ENCODE data around the gene ARF4. TPM values are rescaled to one million over a fixed set of nuclear protein-coding genes. Genes with fewer than 3 reads are reported as not detected.

Gene ARF4
- total RNA-seq, 4 donors from 2014 or later, result 83.4 to 111 (median 99.6) TPM

DNA sequence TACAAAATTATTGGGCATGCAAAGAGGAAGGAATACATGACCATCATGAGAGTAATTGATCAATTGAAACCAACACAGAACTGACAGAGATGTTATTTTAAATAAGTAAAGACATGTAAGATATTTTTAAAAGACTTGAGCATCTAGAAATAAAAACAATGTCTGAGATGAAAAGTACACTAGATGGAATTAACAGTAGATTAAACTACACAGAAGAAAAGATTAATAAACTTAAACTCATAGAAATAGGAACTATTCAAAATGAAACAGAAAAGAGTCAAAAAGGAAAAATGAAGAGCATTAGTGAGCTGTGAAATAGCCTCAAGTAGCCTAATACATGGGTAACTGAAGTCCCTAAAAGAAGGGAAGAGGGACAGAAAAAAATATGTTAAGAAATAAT lies 8.5 kb upstream of the ARF4 start:
- no peak overlapping the region for H3K4me3 ChIP-seq
- ATAC-seq, result no peak
- no peaks in the 10 kb centered on the region for H3K4me1 ChIP-seq
- no peak for TF ChIP-seq EP300 (IDR thresholded peaks at IDR 0.05)
- TF ChIP-seq, protein P1, sequence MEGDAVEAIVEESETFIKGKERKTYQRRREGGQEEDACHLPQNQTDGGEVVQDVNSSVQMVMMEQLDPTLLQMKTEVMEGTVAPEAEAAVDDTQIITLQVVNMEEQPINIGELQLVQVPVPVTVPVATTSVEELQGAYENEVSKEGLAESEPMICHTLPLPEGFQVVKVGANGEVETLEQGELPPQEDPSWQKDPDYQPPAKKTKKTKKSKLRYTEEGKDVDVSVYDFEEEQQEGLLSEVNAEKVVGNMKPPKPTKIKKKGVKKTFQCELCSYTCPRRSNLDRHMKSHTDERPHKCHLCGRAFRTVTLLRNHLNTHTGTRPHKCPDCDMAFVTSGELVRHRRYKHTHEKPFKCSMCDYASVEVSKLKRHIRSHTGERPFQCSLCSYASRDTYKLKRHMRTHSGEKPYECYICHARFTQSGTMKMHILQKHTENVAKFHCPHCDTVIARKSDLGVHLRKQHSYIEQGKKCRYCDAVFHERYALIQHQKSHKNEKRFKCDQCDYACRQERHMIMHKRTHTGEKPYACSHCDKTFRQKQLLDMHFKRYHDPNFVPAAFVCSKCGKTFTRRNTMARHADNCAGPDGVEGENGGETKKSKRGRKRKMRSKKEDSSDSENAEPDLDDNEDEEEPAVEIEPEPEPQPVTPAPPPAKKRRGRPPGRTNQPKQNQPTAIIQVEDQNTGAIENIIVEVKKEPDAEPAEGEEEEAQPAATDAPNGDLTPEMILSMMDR (IDR thresholded peaks at IDR 0.05), result no peak
- TF ChIP-seq POLR2A (IDR thresholded peaks at IDR 0.05), result no peak
- TF ChIP-seq POLR2AphosphoS5 (IDR thresholded peaks at IDR 0.05), result no peak
- no peak overlapping the region for H3K27ac ChIP-seq
- no peaks in the 10 kb centered on the region for H3K27me3 ChIP-seq
- no peaks in the 10 kb centered on the region for H3K9me3 ChIP-seq
- peaks cover 0 to 26% of the 10 kb centered on the region in 2 donors for H3K36me3 ChIP-seq

DNA sequence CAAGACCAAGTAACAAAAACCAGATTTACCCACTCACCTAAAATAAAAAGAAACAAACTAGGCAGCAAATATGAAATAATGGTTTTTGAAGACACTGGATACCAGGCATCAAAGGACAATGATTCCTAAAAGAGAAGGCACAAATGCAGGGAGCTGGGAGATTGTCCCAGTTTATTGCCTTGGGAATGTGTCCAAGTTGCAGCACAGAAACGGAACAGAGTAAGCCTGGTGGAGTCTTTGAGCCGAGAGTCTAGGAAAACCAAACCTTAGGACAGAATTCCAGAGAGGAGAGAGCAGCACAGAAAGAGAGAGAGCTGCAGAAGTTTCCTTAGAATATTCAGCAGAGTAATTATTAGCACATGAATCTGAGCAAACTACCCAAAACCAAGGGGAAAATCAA lies 7.8 kb upstream of the ARF4 start:
- H3K27me3 ChIP-seq, result no peaks in the 10 kb centered on the region
- no peak for ATAC-seq
- no peaks in the 10 kb centered on the region for H3K9me3 ChIP-seq
- TF ChIP-seq POLR2AphosphoS5 (IDR thresholded peaks at IDR 0.05), result no peak
- no peak for TF ChIP-seq POLR2A (IDR thresholded peaks at IDR 0.05)
- TF ChIP-seq, protein P1 (IDR thresholded peaks at IDR 0.05), result no peak
- no peak for TF ChIP-seq EP300 (IDR thresholded peaks at IDR 0.05)
- H3K27ac ChIP-seq, result no peak overlapping the region
- H3K36me3 ChIP-seq, result peaks cover 0 to 26% of the 10 kb centered on the region in 2 donors
- WGBS, 2 donors (ENCODE audit: low coverage in 1 of 2), result 59 to 93% methylated on average over 2 of the region's 2 CpGs
- no peak overlapping the region for H3K4me3 ChIP-seq
- no peaks in the 10 kb centered on the region for H3K4me1 ChIP-seq

GRCh38 chr3:57600195-57600594 lies 3.1 kb upstream of the ARF4 start:
- 94 to 100% methylated on average over 1 to 2 of the region's 2 CpGs for WGBS, 2 donors (ENCODE audit: low coverage in 1 of 2)
- Histone ChIP-seq H3K9me3 (no peaks in the 10 kb centered on the region), H3K4me1 (peaks cover 0 to 22% (median 11%) of the 10 kb centered on the region in 3 donors), H3K4me3 (no peak overlapping the region), H3K36me3 (peaks cover 0 to 17% of the 10 kb centered on the region in 2 donors), H3K27ac (no peak overlapping the region), H3K27me3 (no peaks in the 10 kb centered on the region)
- TF ChIP-seq, protein P1 (IDR thresholded peaks at IDR 0.05), result no peak
- no peak for TF ChIP-seq POLR2A (IDR thresholded peaks at IDR 0.05)
- TF ChIP-seq POLR2AphosphoS5 (IDR thresholded peaks at IDR 0.05), result no peak
- TF ChIP-seq EP300 (IDR thresholded peaks at IDR 0.05), result no peak
- no peak for ATAC-seq

- Histone ChIP-seq H3K36me3 (peaks cover 0 to 17% of the 10 kb centered on the region in 2 donors), H3K27me3 (no peaks in the 10 kb centered on the region), H3K4me1 (peaks cover 0 to 35% (median 23%) of the 10 kb centered on the region in 3 donors), H3K9me3 (no peaks in the 10 kb centered on the region), H3K27ac (peak overlapping the region; percentile 96 to 98 (median 96)), H3K4me3 (peak overlapping the region; percentile 63 to 83)
- 55 to 69% methylated on average over 4 of the region's 5 CpGs for WGBS, 2 donors (ENCODE audit: low coverage in 1 of 2)
- no peak for ATAC-seq
- TF ChIP-seq POLR2A (IDR thresholded peaks at IDR 0.05) (no peak), EP300 (IDR thresholded peaks at IDR 0.05) (no peak), POLR2AphosphoS5 (IDR thresholded peaks at IDR 0.05) (no peak)
- TF ChIP-seq, protein P1 (IDR thresholded peaks at IDR 0.05), result no peak
Observed at GRCh38 chr3:57598765-57599360, 1.7 kb upstream of the ARF4 start.

GRCh38 chr3:57596495-57597126 lies 533 bp downstream of the ARF4 start:
- Histone ChIP-seq H3K9me3 (no peaks in the 10 kb centered on the region), H3K4me1 (peaks cover 0 to 58% (median 36%) of the 10 kb centered on the region in 3 donors), H3K27ac (peak overlapping the region; percentile 96 to 98 (median 96)), H3K36me3 (peaks cover 0 to 7% of the 10 kb centered on the region in 2 donors), H3K4me3 (peak overlapping the region; percentile 82 to 83), H3K27me3 (no peaks in the 10 kb centered on the region)
- TF ChIP-seq EP300 (IDR thresholded peaks at IDR 0.05), result no peak
- peak; percentile 41 to 50 for TF ChIP-seq POLR2A (IDR thresholded peaks at IDR 0.05)
- TF ChIP-seq, protein P1 (IDR thresholded peaks at IDR 0.05), result no peak
- peak; percentile 66 for TF ChIP-seq POLR2AphosphoS5 (IDR thresholded peaks at IDR 0.05)
- peak; percentile 46 for ATAC-seq
- 0 to 1% methylated on average over 9 to 16 of the region's 31 CpGs for WGBS, 2 donors (ENCODE audit: low coverage in 1 of 2)

Measured in gastroesophageal sphincter (tissue), 4 donors.